Gastrocnemius medialis (tissue), 4 donors: ENCODE data around the gene MROH2A. TPM values are rescaled to one million over a fixed set of nuclear protein-coding genes. Genes with fewer than 3 reads are reported as not detected.
"Not testable (repeated sequence)": the region's sequence is repeated elsewhere in the genome, so short reads cannot be mapped to it uniquely, and the experiment has no call there.

Experiments
- ATAC-seq, 2 donors: fragments of 150-250 bp; one replicate each; pipeline ENCODE4 v1.9.1; 2016
- DNase-seq, 2 donors: peaks; one replicate each; pipeline ENCODE4 v3.0.0-alpha.2; 2019
- H3K27ac ChIP-seq, 4 donors: fragments of 200-600 bp; sonication (generic); 1 replicate in 1 of 4; 2 replicates in 3 of 4; pipeline ENCODE4 v1.5.1; 2016 to 2018; ENCODE audit warnings: mild to moderate bottlenecking in 2 of 4, moderate library complexity in 1 of 4
- H3K27me3 ChIP-seq, 3 donors: fragments of 200-600 bp; sonication (generic) in 2 of 3; 1 replicate in 1 of 3; 2 replicates in 2 of 3; pipeline versions ENCODE4 v1.5.1 to v1.6.0; 2016 to 2019; ENCODE audit warnings: mild to moderate bottlenecking in 1 of 3, moderate library complexity in 1 of 3
- H3K36me3 ChIP-seq, 2 donors: fragments of 200-600 bp; sonication (generic) in 1 of 2; one replicate each; pipeline ENCODE4 v1.5.1; 2017 to 2018
- H3K4me1 ChIP-seq, 2 donors: fragments of 200-600 bp; sonication (generic) in 1 of 2; one replicate each; pipeline ENCODE4 v1.5.1; 2016 to 2017; ENCODE audit warnings: mild to moderate bottlenecking in 2 of 2
- H3K4me3 ChIP-seq, 4 donors: fragments of 200-600 bp; sonication (generic) in 3 of 4; 1 replicate in 1 of 4; 2 replicates in 3 of 4; pipeline ENCODE4 v1.5.1; 2016 to 2019; ENCODE audit warnings: mild to moderate bottlenecking in 2 of 4
- H3K9me3 ChIP-seq, 3 donors: fragments of 200-600 bp; sonication (generic) in 2 of 3; 1 replicate in 1 of 3; 2 replicates in 2 of 3; pipeline ENCODE4 v1.5.1; 2016 to 2019
- CTCF ChIP-seq, 5 experiments: fragments of 450-650 bp in 3 of 5; fragments of 200-600 bp in 2 of 5; sonication (generic) in 2 of 5; IDR thresholded peaks in 4 of 5; conservative IDR thresholded peaks in 1 of 5; 1 replicate in 4 of 5; 2 replicates in 1 of 5; pipeline ENCODE4 v1.5.1; 2016 to 2019; ENCODE audit warnings: antibody characterized with exemption in 5 of 5, mild to moderate bottlenecking in 3 of 5, moderate library complexity in 3 of 5
- POLR2A ChIP-seq, 2 donors: fragments of 450-650 bp; IDR thresholded peaks; one replicate each; pipeline ENCODE4 v1.6.1; 2017; ENCODE audit warnings: antibody characterized with exemption in 2 of 2, mild to moderate bottlenecking in 2 of 2, moderate library complexity in 2 of 2
- in situ Hi-C, 4 donors: fragments of 200-750 bp; cut with MboI; loops; one replicate each; pipeline versions ENCODE4 v1.15.0 to v1.8.0; 2017; ENCODE audit warnings: low sequenced_read_pairs in 4 of 4
- intact Hi-C: fragments of 100-400 bp; cut with DNase I; formaldehyde crosslinking; loops from one replicate; pipeline ENCODE4 v1.15.1; 2023; ENCODE audit warnings: low total_unique reads
- total RNA-seq, 4 donors: library from RNA; depleted of rRNA; stranded (reverse); fragments of >200 nt; gene quantifications; one replicate each; pipeline versions ENCODE4 v1.1.0 to v1.2.3, GENCODE V29; 2016

Gene MROH2A, protein sequence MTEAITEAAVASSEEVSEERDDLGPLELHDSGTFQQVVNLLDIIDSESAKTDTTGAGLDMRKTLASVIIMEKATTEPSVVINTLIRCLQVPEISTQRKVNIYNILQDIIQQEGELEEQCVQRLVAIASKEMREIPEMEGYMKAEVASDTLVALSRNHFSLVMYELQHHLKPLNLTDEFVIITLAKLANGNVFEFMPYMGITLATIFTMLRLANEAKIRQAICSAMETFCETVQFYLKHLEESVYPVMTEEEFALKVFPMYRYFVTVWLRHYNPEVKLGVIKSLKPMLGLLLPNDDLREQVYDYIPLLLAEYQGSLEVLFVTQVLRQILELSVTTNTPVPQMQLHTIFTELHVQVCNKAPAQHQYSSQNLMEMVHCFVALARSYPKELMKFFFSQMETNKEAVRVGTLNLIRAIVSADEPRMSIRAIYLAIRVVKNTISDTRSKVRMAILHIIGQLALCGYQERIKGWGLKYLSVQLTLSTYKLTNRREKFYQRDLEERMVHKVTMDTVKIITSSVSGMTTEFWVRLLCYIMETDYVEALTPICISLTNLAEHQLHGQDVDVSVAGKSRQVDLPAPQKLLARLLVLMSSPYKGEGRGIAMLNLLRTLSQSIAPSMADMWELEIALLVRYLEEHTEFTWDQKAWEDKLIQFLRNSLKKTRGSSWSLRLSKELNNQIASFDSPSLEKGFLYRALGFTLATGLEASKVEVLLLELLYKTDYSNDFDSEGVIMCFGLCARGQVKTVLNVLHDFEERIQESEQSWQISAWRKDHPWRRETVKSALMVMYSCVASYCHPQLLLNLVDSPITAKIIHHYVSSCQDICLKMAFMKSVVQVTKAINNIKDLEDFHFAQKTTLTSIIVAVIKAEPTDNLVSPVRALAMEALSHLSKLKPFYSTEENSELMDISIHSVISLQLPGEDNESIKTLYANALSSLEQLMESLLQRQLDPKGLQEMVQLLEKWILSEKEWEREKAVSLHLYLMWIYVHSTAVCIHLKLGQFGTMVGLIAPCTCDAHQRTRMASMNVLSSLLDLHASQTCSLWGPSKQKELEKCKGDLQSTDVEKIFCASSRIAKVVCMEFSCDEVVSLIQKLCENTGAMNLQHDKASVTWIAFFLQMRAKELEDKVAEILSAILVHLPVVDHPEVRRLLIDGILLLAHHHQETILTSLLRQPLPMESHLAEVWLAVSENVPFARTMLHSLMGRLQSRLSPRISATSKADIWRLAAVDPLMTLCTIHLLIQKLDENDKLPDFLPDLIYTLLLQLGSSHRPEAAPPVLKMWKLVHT (N-terminal part only)
- not detected for total RNA-seq

DNA sequence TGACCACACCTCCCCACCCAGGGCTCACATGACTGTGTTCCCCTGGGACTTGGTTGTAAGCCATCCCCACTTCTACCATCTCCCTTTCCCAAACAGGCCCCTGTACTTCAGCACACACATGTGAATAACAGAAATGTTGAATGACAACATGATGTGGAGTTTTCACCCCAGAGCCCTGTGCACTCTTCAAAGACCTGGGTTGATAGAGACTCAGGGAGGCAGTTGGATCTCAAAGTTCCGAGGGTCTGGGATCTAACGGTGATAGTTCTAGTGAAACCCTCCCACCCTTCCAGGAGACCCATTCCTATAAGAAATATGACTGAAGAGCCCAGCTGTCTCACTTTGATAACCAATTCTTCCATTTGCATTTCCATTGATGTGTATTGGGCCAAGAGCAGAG lies at the start of gene MROH2A:
Gene MROH2A (plus strand): TSS at position 301 of the 400 bp plus-strand sequence. CDS start 1,029 bp downstream, outside the sequence.
- H3K36me3 ChIP-seq, result no peaks in the 10 kb centered on the region
- intact Hi-C loops, result no loop called here
- H3K9me3 ChIP-seq, result no peaks in the 10 kb centered on the region
- no peak within 1 kb of the TSS for H3K4me3 ChIP-seq
- no peaks in the 10 kb centered on the region for H3K27me3 ChIP-seq
- no peak for DNase-seq
- ATAC-seq, result no peak
- in situ Hi-C loops, result no loop called here
- no peaks in the 10 kb centered on the region for H3K4me1 ChIP-seq
- no peak for TF ChIP-seq POLR2A (IDR thresholded peaks at IDR 0.05)
- TF ChIP-seq CTCF (IDR thresholded peaks at IDR 0.05 in 4 of 5, conservative IDR thresholded peaks at IDR 0.05 in 1 of 5), result no peak
- H3K27ac ChIP-seq, result no peak within 1 kb of the TSS

GRCh38 chr2:233728723-233729301 lies 49.3 kb upstream of the MROH2A start, which contains the start of gene UGT1A3:
UGT1A3 (plus strand) TSS chr2:233729042; CDS start chr2:233729127, 85 bp downstream.
- in situ Hi-C loops, result no loop called here
- Histone ChIP-seq H3K36me3 (no peaks in the 10 kb centered on the region), H3K27me3 (no peaks in the 10 kb centered on the region), H3K27ac (no peak within 1 kb of the TSS), H3K9me3 (no peaks in the 10 kb centered on the region), H3K4me1 (no peaks in the 10 kb centered on the region), H3K4me3 (no peak within 1 kb of the TSS)
- no peak for ATAC-seq
- TF ChIP-seq POLR2A (IDR thresholded peaks at IDR 0.05) (no peak), CTCF (IDR thresholded peaks at IDR 0.05 in 4 of 5, conservative IDR thresholded peaks at IDR 0.05 in 1 of 5) (no peak)
- intact Hi-C loops, result no loop called here
- no peak for DNase-seq

- H3K27me3 ChIP-seq, H3K36me3 ChIP-seq, H3K9me3 ChIP-seq, H3K27ac ChIP-seq, H3K4me3 ChIP-seq, in situ Hi-C loops, DNase-seq, ATAC-seq, H3K4me1 ChIP-seq, intact Hi-C loops: not testable (repeated sequence)
Observed at GRCh38 chr2:233736868-233737653, 41.1 kb upstream of the MROH2A start.

- no peaks in the 10 kb centered on the region for H3K36me3 ChIP-seq
- TF ChIP-seq CTCF (IDR thresholded peaks at IDR 0.05 in 4 of 5, conservative IDR thresholded peaks at IDR 0.05 in 1 of 5) (no peak), POLR2A (IDR thresholded peaks at IDR 0.05) (no peak)
- DNase-seq (no peak), ATAC-seq (no peak)
- no peaks in the 10 kb centered on the region for H3K9me3 ChIP-seq
- H3K4me1 ChIP-seq, result no peaks in the 10 kb centered on the region
- H3K27ac ChIP-seq, result no peak overlapping the region
- in situ Hi-C loops, result no loop called here
- H3K27me3 ChIP-seq, result no peaks in the 10 kb centered on the region
- no peak overlapping the region for H3K4me3 ChIP-seq
- intact Hi-C loops, result no loop called here
Observed at GRCh38 chr2:233740870-233741269, 37.3 kb upstream of the MROH2A start.
